Measurements from ENCODE around the gene GNB5.

Gene GNB5

GRCh38 chr15:52162260-52162659, 28.9 kb downstream of the GNB5 start:
- no peaks in the 10 kb centered on the region for H3K9me3 ChIP-seq (ENCODE audit: control insufficient read depth, insufficient read depth, low read length)
- no peaks in the 10 kb centered on the region for H4K20me1 ChIP-seq (ENCODE audit: control insufficient read depth, insufficient read depth, low read depth, low read length)
- H3K4me2 ChIP-seq (ENCODE audit: low read length) = no peak overlapping the region
- peaks cover 69% of the 10 kb centered on the region for H3K79me2 ChIP-seq (ENCODE audit: control insufficient read depth, low read length)
- H3K4me1 ChIP-seq (ENCODE audit: control insufficient read depth, low read length) = peaks cover 21% of the 10 kb centered on the region
- TF ChIP-seq CTCF (IDR thresholded peaks at IDR 0.05; ENCODE audit: low read depth, low read length, poor library complexity, severe bottlenecking) (no peak), EZH2phosphoT487 (IDR thresholded peaks at IDR 0.05; ENCODE audit: borderline replicate concordance, low read length) (no peak)
- H3K36me3 ChIP-seq (ENCODE audit: control insufficient read depth, low read length) = peaks cover 41% of the 10 kb centered on the region
- H3K4me3 ChIP-seq (ENCODE audit: low read length) = no peak overlapping the region
- H3F3A ChIP-seq (ENCODE audit: control insufficient read depth, insufficient read depth) = no peaks in the 10 kb centered on the region
- H3K9me2 ChIP-seq (replicated peaks; ENCODE audit: control insufficient read depth, low read length) = no peaks in the 10 kb centered on the region
- H3K27me3 ChIP-seq (ENCODE audit: control insufficient read depth, low read length) = no peaks in the 10 kb centered on the region
- H3K27ac ChIP-seq (ENCODE audit: low read depth, low read length) = no peak overlapping the region

GRCh38 chr15:52161406-52161966, 29.7 kb downstream of the GNB5 start:
- H3K27ac ChIP-seq (ENCODE audit: low read depth, low read length) = no peak overlapping the region
- no peaks in the 10 kb centered on the region for H3K9me3 ChIP-seq (ENCODE audit: control insufficient read depth, insufficient read depth, low read length)
- no peak overlapping the region for H3K4me2 ChIP-seq (ENCODE audit: low read length)
- no peaks in the 10 kb centered on the region for H3K27me3 ChIP-seq (ENCODE audit: control insufficient read depth, low read length)
- H4K20me1 ChIP-seq (ENCODE audit: control insufficient read depth, insufficient read depth, low read depth, low read length) = no peaks in the 10 kb centered on the region
- TF ChIP-seq CTCF (IDR thresholded peaks at IDR 0.05; ENCODE audit: low read depth, low read length, poor library complexity, severe bottlenecking) (no peak), EZH2phosphoT487 (IDR thresholded peaks at IDR 0.05; ENCODE audit: borderline replicate concordance, low read length) (no peak)
- H3K4me1 ChIP-seq (ENCODE audit: control insufficient read depth, low read length) = peaks cover 22% of the 10 kb centered on the region
- no peak overlapping the region for H3K4me3 ChIP-seq (ENCODE audit: low read length)
- H3K79me2 ChIP-seq (ENCODE audit: control insufficient read depth, low read length) = peaks cover 61% of the 10 kb centered on the region
- peaks cover 41% of the 10 kb centered on the region for H3K36me3 ChIP-seq (ENCODE audit: control insufficient read depth, low read length)
- H3F3A ChIP-seq (ENCODE audit: control insufficient read depth, insufficient read depth) = no peaks in the 10 kb centered on the region
- no peaks in the 10 kb centered on the region for H3K9me2 ChIP-seq (replicated peaks; ENCODE audit: control insufficient read depth, low read length)

GRCh38 chr15:52159645-52160044, 31.5 kb downstream of the GNB5 start:
- Histone ChIP-seq H3K9me3 (ENCODE audit: control insufficient read depth, insufficient read depth, low read length) (no peaks in the 10 kb centered on the region), H4K20me1 (ENCODE audit: control insufficient read depth, insufficient read depth, low read depth, low read length) (no peaks in the 10 kb centered on the region; the same call in 1 of the 2 replicates), H3K9me2 (replicated peaks; ENCODE audit: control insufficient read depth, low read length) (no peaks in the 10 kb centered on the region), H3K27me3 (ENCODE audit: control insufficient read depth, low read length) (no peaks in the 10 kb centered on the region), H3K4me1 (ENCODE audit: control insufficient read depth, low read length) (peaks cover 19% of the 10 kb centered on the region), H3K36me3 (ENCODE audit: control insufficient read depth, low read length) (peaks cover 44% of the 10 kb centered on the region), H3K79me2 (ENCODE audit: control insufficient read depth, low read length) (peaks cover 55% of the 10 kb centered on the region), H3K27ac (ENCODE audit: low read depth, low read length) (no peak overlapping the region), H3K4me3 (ENCODE audit: low read length) (no peak overlapping the region), H3F3A (ENCODE audit: control insufficient read depth, insufficient read depth) (no peaks in the 10 kb centered on the region), H3K4me2 (ENCODE audit: low read length) (no peak overlapping the region)
- TF ChIP-seq EZH2phosphoT487 (IDR thresholded peaks at IDR 0.05; ENCODE audit: borderline replicate concordance, low read length) = no peak
- TF ChIP-seq CTCF (IDR thresholded peaks at IDR 0.05; ENCODE audit: low read depth, low read length, poor library complexity, severe bottlenecking) = no peak
